Astrocyte (in vitro differentiated cells and primary cell): ENCODE data around the gene BRI3. TPM values are rescaled to one million over a fixed set of nuclear protein-coding genes. Genes with fewer than 3 reads are reported as not detected.

ENCODE experiments used
- DNase-seq: peaks from one replicate; pipeline ENCODE4 v3.0.0-alpha.2; 2010; ENCODE audit warnings: low read depth
- FAIRE-seq: peaks from 2 replicates; lab custom pipeline; 2011; peaks lifted over from hg19 to GRCh38; lab: Jason Lieb, UNC
- H2AFZ ChIP-seq: 2 replicates; pipeline ENCODE4 v1.6.0; 2012; ENCODE audit warnings: low read depth, low read length, inconsistent platforms
- H3K27ac ChIP-seq: 2 replicates; pipeline ENCODE4 v1.5.1; 2011; ENCODE audit warnings: low read depth, low read length, inconsistent platforms
- H3K27me3 ChIP-seq: 2 replicates; pipeline ENCODE4 v1.6.0; 2011; ENCODE audit warnings: low read length, inconsistent platforms; ENCODE audit not compliant: insufficient read depth
- H3K36me3 ChIP-seq: 2 replicates; pipeline ENCODE4 v1.5.1; 2011; ENCODE audit warnings: low read length, inconsistent platforms; ENCODE audit not compliant: insufficient read depth
- H3K4me1 ChIP-seq: 2 replicates; pipeline ENCODE4 v1.5.1; 2011; ENCODE audit warnings: low read length, inconsistent platforms; ENCODE audit not compliant: insufficient read depth
- H3K4me2 ChIP-seq: 2 replicates; pipeline ENCODE4 v1.6.0; 2012; ENCODE audit warnings: low read length, inconsistent platforms
- H3K4me3 ChIP-seq: 2 replicates; pipeline ENCODE4 v1.5.1; 2011; ENCODE audit warnings: low read depth, mild to moderate bottlenecking, low read length, inconsistent platforms; ENCODE audit not compliant: insufficient read depth
- H3K79me2 ChIP-seq: 2 replicates; pipeline ENCODE4 v1.6.0; 2012; ENCODE audit warnings: mild to moderate bottlenecking, low read length, inconsistent platforms; ENCODE audit not compliant: insufficient read depth
- H3K9ac ChIP-seq: 2 replicates; pipeline ENCODE4 v1.6.0; 2012; ENCODE audit warnings: mild to moderate bottlenecking, low read length, inconsistent platforms
- H3K9me3 ChIP-seq: 2 replicates; pipeline ENCODE4 v1.5.1; 2012; ENCODE audit warnings: low read depth, mild to moderate bottlenecking, low read length, inconsistent platforms; ENCODE audit not compliant: insufficient read depth
- H4K20me1 ChIP-seq: 2 replicates; pipeline ENCODE4 v1.6.0; 2012; ENCODE audit warnings: low read length, inconsistent platforms; ENCODE audit not compliant: insufficient read depth
- H3K27ac Mint-ChIP-seq: one replicate; pipeline ENCODE4 v1.8.0; 2021; ENCODE audit warnings: mild to moderate bottlenecking, mixed read lengths; ENCODE audit not compliant: unreplicated experiment
- H3K27me3 Mint-ChIP-seq: one replicate; pipeline ENCODE4 v1.8.0; 2021; ENCODE audit warnings: low read depth, mixed read lengths; ENCODE audit not compliant: unreplicated experiment
- H3K36me3 Mint-ChIP-seq: one replicate; pipeline ENCODE4 v1.8.0; 2021; ENCODE audit warnings: low read depth, mixed read lengths; ENCODE audit not compliant: unreplicated experiment
- H3K4me1 Mint-ChIP-seq: one replicate; pipeline ENCODE4 v1.8.0; 2021; ENCODE audit warnings: low read depth, mixed read lengths; ENCODE audit not compliant: unreplicated experiment
- H3K4me3 Mint-ChIP-seq: one replicate; pipeline ENCODE4 v1.8.0; 2021; ENCODE audit warnings: mild to moderate bottlenecking, moderate library complexity, mixed read lengths; ENCODE audit not compliant: unreplicated experiment
- H3K9me3 Mint-ChIP-seq: one replicate; pipeline ENCODE4 v1.8.0; 2021; ENCODE audit warnings: mild to moderate bottlenecking, mixed read lengths; ENCODE audit not compliant: unreplicated experiment
- EZH2 ChIP-seq: IDR thresholded peaks from 2 replicates; pipeline ENCODE4 v1.6.1; 2012; ENCODE audit warnings: mild to moderate bottlenecking, low read length, inconsistent platforms; ENCODE audit not compliant: insufficient read depth
- total RNA-seq: library from RNA; stranded (reverse); gene quantifications from 2 replicates; pipeline ENCODE4 v1.2.1, GENCODE V29; 2021
- TF ChIP-seq, protein P1 (sequence below): IDR thresholded peaks from 2 replicates; pipeline ENCODE4 v1.5.1; 2011; ENCODE audit warnings: low read depth, mild to moderate bottlenecking, inconsistent platforms, low read length, moderate library complexity; ENCODE audit not compliant: insufficient read depth

The BRI3 gene
- total RNA-seq, 1 donor from 2014 or later: 195 TPM

GRCh38 chr7:98254516-98254915 lies 27.0 kb upstream of the BRI3 start:
- Histone ChIP-seq H3K36me3 (no peaks in the 10 kb centered on the region), H3K27me3 (no peaks in the 10 kb centered on the region), H4K20me1 (no peaks in the 10 kb centered on the region), H3K9me3 (no peaks in the 10 kb centered on the region), H3K4me3 (no peak overlapping the region), H3K27ac (no peak overlapping the region), H3K4me1 (peaks cover 5% of the 10 kb centered on the region), H3K4me2 (no peak overlapping the region), H3K9ac (no peak overlapping the region), H3K79me2 (peaks cover 41% of the 10 kb centered on the region), H2AFZ (no peak overlapping the region)
- Mint-ChIP-seq H3K27me3 (peaks cover 2% of the 10 kb centered on the region), H3K9me3 (no peaks in the 10 kb centered on the region), H3K36me3 (peaks cover 6% of the 10 kb centered on the region), H3K4me1 (peaks cover 12% of the 10 kb centered on the region), H3K27ac (no peak overlapping the region), H3K4me3 (no peak overlapping the region)
- FAIRE-seq (no peak), DNase-seq (no peak)
- TF ChIP-seq, protein P1, sequence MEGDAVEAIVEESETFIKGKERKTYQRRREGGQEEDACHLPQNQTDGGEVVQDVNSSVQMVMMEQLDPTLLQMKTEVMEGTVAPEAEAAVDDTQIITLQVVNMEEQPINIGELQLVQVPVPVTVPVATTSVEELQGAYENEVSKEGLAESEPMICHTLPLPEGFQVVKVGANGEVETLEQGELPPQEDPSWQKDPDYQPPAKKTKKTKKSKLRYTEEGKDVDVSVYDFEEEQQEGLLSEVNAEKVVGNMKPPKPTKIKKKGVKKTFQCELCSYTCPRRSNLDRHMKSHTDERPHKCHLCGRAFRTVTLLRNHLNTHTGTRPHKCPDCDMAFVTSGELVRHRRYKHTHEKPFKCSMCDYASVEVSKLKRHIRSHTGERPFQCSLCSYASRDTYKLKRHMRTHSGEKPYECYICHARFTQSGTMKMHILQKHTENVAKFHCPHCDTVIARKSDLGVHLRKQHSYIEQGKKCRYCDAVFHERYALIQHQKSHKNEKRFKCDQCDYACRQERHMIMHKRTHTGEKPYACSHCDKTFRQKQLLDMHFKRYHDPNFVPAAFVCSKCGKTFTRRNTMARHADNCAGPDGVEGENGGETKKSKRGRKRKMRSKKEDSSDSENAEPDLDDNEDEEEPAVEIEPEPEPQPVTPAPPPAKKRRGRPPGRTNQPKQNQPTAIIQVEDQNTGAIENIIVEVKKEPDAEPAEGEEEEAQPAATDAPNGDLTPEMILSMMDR: no peak
- no peak for TF ChIP-seq EZH2

GRCh38 chr7:98254951-98255610 lies 26.4 kb upstream of the BRI3 start:
- Histone ChIP-seq H3K79me2 (peaks cover 37% of the 10 kb centered on the region), H3K4me2 (no peak overlapping the region), H3K4me3 (no peak overlapping the region), H3K36me3 (no peaks in the 10 kb centered on the region), H3K9me3 (no peaks in the 10 kb centered on the region), H3K27ac (no peak overlapping the region), H2AFZ (no peak overlapping the region), H4K20me1 (no peaks in the 10 kb centered on the region), H3K4me1 (peaks cover 5% of the 10 kb centered on the region), H3K9ac (no peak overlapping the region), H3K27me3 (no peaks in the 10 kb centered on the region)
- DNase-seq (no peak), FAIRE-seq (no peak)
- H3K27ac Mint-ChIP-seq: peak overlapping the region; percentile 26
- H3K36me3 Mint-ChIP-seq: peaks cover 6% of the 10 kb centered on the region
- TF ChIP-seq, protein P1: no peak
- TF ChIP-seq EZH2: no peak
- peaks cover 12% of the 10 kb centered on the region for H3K4me1 Mint-ChIP-seq
- peaks cover 2% of the 10 kb centered on the region for H3K27me3 Mint-ChIP-seq
- no peaks in the 10 kb centered on the region for H3K9me3 Mint-ChIP-seq
- no peak overlapping the region for H3K4me3 Mint-ChIP-seq

DNA sequence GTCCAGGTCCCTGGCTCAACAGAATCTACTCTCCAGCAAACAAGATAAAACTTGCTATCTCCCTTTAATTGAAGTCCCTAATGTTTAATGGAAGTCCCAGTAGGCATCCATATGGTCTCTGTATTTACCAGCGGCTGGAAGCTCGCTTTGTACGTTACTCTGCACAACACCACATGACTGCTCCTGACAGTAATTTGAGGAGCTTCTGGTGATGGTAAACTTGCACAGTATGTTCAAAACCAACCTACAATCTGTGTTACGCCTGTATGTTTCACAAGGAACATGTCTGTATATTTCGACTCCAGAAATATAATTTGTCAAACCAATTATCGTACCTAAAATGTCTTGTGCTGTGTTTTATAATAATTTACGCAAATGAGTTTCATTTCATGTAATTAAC lies 25.1 kb upstream of the BRI3 start:
- no peaks in the 10 kb centered on the region for H3K9me3 Mint-ChIP-seq

More for the DNA sequence above, 25.1 kb upstream of the BRI3 start:
- Histone ChIP-seq H2AFZ (no peak overlapping the region), H3K36me3 (no peaks in the 10 kb centered on the region), H3K27me3 (no peaks in the 10 kb centered on the region), H3K79me2 (peaks cover 26% of the 10 kb centered on the region), H3K9me3 (no peaks in the 10 kb centered on the region), H3K27ac (no peak overlapping the region), H4K20me1 (no peaks in the 10 kb centered on the region), H3K4me1 (peaks cover 2% of the 10 kb centered on the region), H3K4me3 (no peak overlapping the region), H3K9ac (no peak overlapping the region), H3K4me2 (no peak overlapping the region)
- Mint-ChIP-seq H3K27ac (no peak overlapping the region), H3K4me3 (no peak overlapping the region), H3K4me1 (peaks cover 5% of the 10 kb centered on the region), H3K27me3 (peaks cover 2% of the 10 kb centered on the region), H3K36me3 (peaks cover 6% of the 10 kb centered on the region)
- DNase-seq (no peak), FAIRE-seq (no peak)
- TF ChIP-seq EZH2: no peak
- TF ChIP-seq, protein P1: no peak
